Measurements from ENCODE around the gene CYBB. TPM values are rescaled to one million over a fixed set of nuclear protein-coding genes. Genes with fewer than 3 reads are reported as not detected.

The CYBB gene
- total and polyA plus RNA-seq, 2 donors from 2014 or later = 3.5 to 43.7 TPM

- TF ChIP-seq, protein P1, sequence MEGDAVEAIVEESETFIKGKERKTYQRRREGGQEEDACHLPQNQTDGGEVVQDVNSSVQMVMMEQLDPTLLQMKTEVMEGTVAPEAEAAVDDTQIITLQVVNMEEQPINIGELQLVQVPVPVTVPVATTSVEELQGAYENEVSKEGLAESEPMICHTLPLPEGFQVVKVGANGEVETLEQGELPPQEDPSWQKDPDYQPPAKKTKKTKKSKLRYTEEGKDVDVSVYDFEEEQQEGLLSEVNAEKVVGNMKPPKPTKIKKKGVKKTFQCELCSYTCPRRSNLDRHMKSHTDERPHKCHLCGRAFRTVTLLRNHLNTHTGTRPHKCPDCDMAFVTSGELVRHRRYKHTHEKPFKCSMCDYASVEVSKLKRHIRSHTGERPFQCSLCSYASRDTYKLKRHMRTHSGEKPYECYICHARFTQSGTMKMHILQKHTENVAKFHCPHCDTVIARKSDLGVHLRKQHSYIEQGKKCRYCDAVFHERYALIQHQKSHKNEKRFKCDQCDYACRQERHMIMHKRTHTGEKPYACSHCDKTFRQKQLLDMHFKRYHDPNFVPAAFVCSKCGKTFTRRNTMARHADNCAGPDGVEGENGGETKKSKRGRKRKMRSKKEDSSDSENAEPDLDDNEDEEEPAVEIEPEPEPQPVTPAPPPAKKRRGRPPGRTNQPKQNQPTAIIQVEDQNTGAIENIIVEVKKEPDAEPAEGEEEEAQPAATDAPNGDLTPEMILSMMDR (IDR thresholded peaks at IDR 0.05; ENCODE audit: borderline replicate concordance, extremely low read depth, insufficient read depth) = no peak
- Histone ChIP-seq H3K9ac (ENCODE audit: low read length in 3 of 3) (no peak overlapping the region), H3K9me3 (ENCODE audit: control insufficient read depth in 2 of 3, insufficient read depth in 1 of 3, low read length in 3 of 3) (no peaks in the 10 kb centered on the region), H3K27ac (ENCODE audit: low read depth in 2 of 2, low read length in 2 of 2) (no peak overlapping the region), H3K4me3 (ENCODE audit: low read length in 3 of 3) (no peak overlapping the region), H3K4me1 (ENCODE audit: control insufficient read depth in 2 of 3, insufficient read depth in 2 of 3, low read depth in 1 of 3, low read length in 3 of 3) (no peaks in the 10 kb centered on the region), H3K36me3 (ENCODE audit: control insufficient read depth in 2 of 3, insufficient read depth in 3 of 3, low read length in 3 of 3) (no peaks in the 10 kb centered on the region), H3K27me3 (ENCODE audit: control insufficient read depth, insufficient read depth, low read length) (no peaks in the 10 kb centered on the region)
- intact Hi-C loops (cut with DNase I) = no loop called here
- FAIRE-seq = no peak
- DNase-seq = no peak
Measured at GRCh38 chrX:37783305-37783704, 3.4 kb downstream of the CYBB start.

DNA sequence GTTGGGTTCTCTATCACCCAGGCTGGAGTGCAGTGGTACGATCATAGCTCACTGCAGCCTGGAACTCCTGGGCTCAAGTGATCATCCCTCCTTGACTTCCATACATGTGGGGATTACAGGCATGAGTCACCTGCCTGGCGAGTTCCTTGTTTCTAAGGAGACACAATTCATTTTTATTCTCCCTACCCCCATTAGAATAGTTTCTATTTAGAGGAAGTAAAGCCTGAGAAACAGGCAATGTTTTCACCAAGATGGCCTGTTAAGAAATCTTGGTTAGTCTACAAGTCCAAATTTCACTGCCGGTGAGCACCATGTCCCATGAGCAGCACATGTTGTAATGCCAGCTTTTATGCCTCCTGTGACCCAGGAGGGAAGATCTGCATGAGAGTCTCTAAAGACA is 5.7 kb downstream of the CYBB start:
- intact Hi-C loops (cut with DNase I) = no loop called here
- no peak overlapping the region for H3K27ac ChIP-seq (ENCODE audit: low read depth in 2 of 2, low read length in 2 of 2)
- no peak overlapping the region for H3K9ac ChIP-seq (ENCODE audit: low read length in 3 of 3)
- H3K27me3 ChIP-seq (ENCODE audit: control insufficient read depth, insufficient read depth, low read length) = no peaks in the 10 kb centered on the region
- TF ChIP-seq, protein P1 (IDR thresholded peaks at IDR 0.05; ENCODE audit: borderline replicate concordance, extremely low read depth, insufficient read depth) = no peak
- H3K9me3 ChIP-seq (ENCODE audit: control insufficient read depth in 2 of 3, insufficient read depth in 1 of 3, low read length in 3 of 3) = no peaks in the 10 kb centered on the region
- no peak overlapping the region for H3K4me3 ChIP-seq (ENCODE audit: low read length in 3 of 3)
- H3K4me1 ChIP-seq (ENCODE audit: control insufficient read depth in 2 of 3, insufficient read depth in 2 of 3, low read depth in 1 of 3, low read length in 3 of 3) = no peaks in the 10 kb centered on the region
- FAIRE-seq = no peak
- no peak for DNase-seq
- no peaks in the 10 kb centered on the region for H3K36me3 ChIP-seq (ENCODE audit: control insufficient read depth in 2 of 3, insufficient read depth in 3 of 3, low read length in 3 of 3)

DNA sequence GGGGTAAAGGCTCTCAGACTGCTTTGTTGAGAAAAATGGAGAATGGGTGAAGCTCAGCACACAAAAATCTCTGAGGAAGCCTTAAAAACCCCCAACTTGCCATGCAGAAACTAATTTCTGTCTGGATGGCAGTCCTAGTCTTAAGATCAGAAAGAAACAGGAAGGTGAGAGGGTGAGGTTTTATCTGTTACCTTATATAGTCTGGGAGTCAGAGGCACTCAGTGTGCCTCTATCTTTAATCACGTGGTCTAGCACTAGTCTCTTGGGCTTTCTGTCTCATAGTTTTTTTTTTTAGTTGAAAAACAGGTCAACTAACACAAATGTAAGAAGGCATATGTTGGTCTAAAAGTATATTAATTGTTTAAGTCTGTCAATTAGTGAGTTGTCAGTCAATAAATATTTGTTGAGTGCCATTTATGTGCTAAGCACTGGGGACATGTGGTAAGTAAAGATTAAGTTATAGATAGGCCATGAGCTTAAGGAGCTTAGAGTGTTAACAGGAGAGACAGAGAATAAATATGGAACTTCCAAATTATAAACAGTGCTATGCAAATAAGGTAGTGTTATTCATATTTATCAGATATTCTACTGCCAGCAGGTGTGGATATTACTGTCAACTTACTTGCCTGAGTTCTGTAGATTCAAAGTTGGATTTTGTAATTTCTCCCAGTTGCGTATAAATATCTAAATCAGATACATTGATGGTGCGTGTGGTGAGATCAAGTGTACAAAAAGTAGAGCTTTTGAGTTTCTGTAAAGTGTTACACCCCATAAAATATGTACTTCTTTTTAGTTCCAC is 7.0 kb downstream of the CYBB start:
- no peak overlapping the region for H3K4me3 ChIP-seq (ENCODE audit: low read length in 3 of 3)
- H3K27me3 ChIP-seq (ENCODE audit: control insufficient read depth, insufficient read depth, low read length) = no peaks in the 10 kb centered on the region
- H3K9ac ChIP-seq (ENCODE audit: low read length in 3 of 3) = no peak overlapping the region
- intact Hi-C loops (cut with DNase I) = no loop called here
- no peaks in the 10 kb centered on the region for H3K9me3 ChIP-seq (ENCODE audit: control insufficient read depth in 2 of 3, insufficient read depth in 1 of 3, low read length in 3 of 3)
- no peaks in the 10 kb centered on the region for H3K36me3 ChIP-seq (ENCODE audit: control insufficient read depth in 2 of 3, insufficient read depth in 3 of 3, low read length in 3 of 3)
- H3K27ac ChIP-seq (ENCODE audit: low read depth in 2 of 2, low read length in 2 of 2) = no peak overlapping the region
- H3K4me1 ChIP-seq (ENCODE audit: control insufficient read depth in 2 of 3, insufficient read depth in 2 of 3, low read depth in 1 of 3, low read length in 3 of 3) = no peaks in the 10 kb centered on the region
- TF ChIP-seq, protein P1 (IDR thresholded peaks at IDR 0.05; ENCODE audit: borderline replicate concordance, extremely low read depth, insufficient read depth) = no peak
- DNase-seq (no peak), FAIRE-seq (no peak)

Measured in kidney (tissue), 14 donors.